Parathyroid adenoma (tissue), 2 donors: Measurements from ENCODE around the gene RBM11.

Experiments used
- H2AFZ ChIP-seq: fragments of 300-600 bp; sonication (generic); one replicate; pipeline ENCODE4 v1.7.0; 2017; ENCODE audit warnings: antibody characterized with exemption, mild to moderate bottlenecking
- H3K27ac ChIP-seq: fragments of 300-600 bp; sonication (generic); one replicate; pipeline ENCODE4 v1.7.0; 2017
- H3K27me3 ChIP-seq: fragments of 300-600 bp; sonication (generic); one replicate; pipeline ENCODE4 v1.7.0; 2017; ENCODE audit warnings: low read length; ENCODE audit not compliant: control insufficient read depth, insufficient read depth
- H3K36me3 ChIP-seq: fragments of 300-600 bp; sonication (generic); one replicate; pipeline ENCODE4 v1.7.0; 2017; ENCODE audit warnings: low read length; ENCODE audit not compliant: control insufficient read depth, insufficient read depth
- H3K4me1 ChIP-seq: fragments of 300-600 bp; sonication (generic); one replicate; pipeline ENCODE4 v1.7.0; 2017; ENCODE audit warnings: control low read depth
- H3K4me2 ChIP-seq: fragments of 300-600 bp; sonication (generic); one replicate; pipeline ENCODE4 v1.7.0; 2017; ENCODE audit warnings: low read length
- H3K4me3 ChIP-seq: fragments of 300-600 bp; sonication (generic); one replicate; pipeline ENCODE4 v1.7.0; 2017; ENCODE audit warnings: low read depth, low read length
- H3K79me2 ChIP-seq: fragments of 300-600 bp; sonication (generic); one replicate; pipeline ENCODE4 v1.7.0; 2017; ENCODE audit warnings: control low read depth
- H3K9ac ChIP-seq: fragments of 300-600 bp; sonication (generic); one replicate; pipeline ENCODE4 v1.7.0; 2017; ENCODE audit warnings: mild to moderate bottlenecking
- H3K9me3 ChIP-seq: fragments of 300-600 bp; sonication (generic); one replicate; pipeline ENCODE4 v1.7.0; 2017; ENCODE audit warnings: low read length; ENCODE audit not compliant: control insufficient read depth
- CTCF ChIP-seq: fragments of 300-600 bp; sonication (generic); IDR thresholded peaks from one replicate; pipeline ENCODE4 v1.7.0; 2017; ENCODE audit warnings: antibody characterized with exemption, mild to moderate bottlenecking
- donor health status: primary hyperparathyroidism.

Gene RBM11

GRCh38 chr21:14223365-14223764 lies 7.4 kb downstream of the RBM11 start:
- no peak overlapping the region for H2AFZ ChIP-seq
- no peaks in the 10 kb centered on the region for H3K9me3 ChIP-seq
- no peak overlapping the region for H3K27ac ChIP-seq
- no peak overlapping the region for H3K9ac ChIP-seq
- H3K4me1 ChIP-seq, result no peaks in the 10 kb centered on the region
- no peak overlapping the region for H3K4me2 ChIP-seq
- no peaks in the 10 kb centered on the region for H3K27me3 ChIP-seq
- H3K36me3 ChIP-seq, result no peaks in the 10 kb centered on the region
- no peak for TF ChIP-seq CTCF
- no peak overlapping the region for H3K4me3 ChIP-seq
- no peaks in the 10 kb centered on the region for H3K79me2 ChIP-seq

- Histone ChIP-seq H3K79me2 (no peaks in the 10 kb centered on the region), H3K4me1 (no peaks in the 10 kb centered on the region), H3K27ac (no peak overlapping the region), H3K4me3 (no peak overlapping the region), H2AFZ (no peak overlapping the region), H3K27me3 (no peaks in the 10 kb centered on the region), H3K9me3 (no peaks in the 10 kb centered on the region), H3K36me3 (no peaks in the 10 kb centered on the region), H3K4me2 (no peak overlapping the region), H3K9ac (no peak overlapping the region)
- TF ChIP-seq CTCF, result no peak
Measured at GRCh38 chr21:14229399-14229798, 13.4 kb downstream of the RBM11 start.

GRCh38 chr21:14235101-14235500 lies 19.1 kb downstream of the RBM11 start:
- Histone ChIP-seq H3K4me3 (no peak overlapping the region), H3K36me3 (no peaks in the 10 kb centered on the region), H3K27ac (no peak overlapping the region), H3K9ac (no peak overlapping the region), H3K27me3 (no peaks in the 10 kb centered on the region), H2AFZ (no peak overlapping the region), H3K4me1 (no peaks in the 10 kb centered on the region), H3K4me2 (no peak overlapping the region), H3K9me3 (no peaks in the 10 kb centered on the region), H3K79me2 (no peaks in the 10 kb centered on the region)
- TF ChIP-seq CTCF, result no peak

GRCh38 chr21:14236180-14236579 lies 20.2 kb downstream of the RBM11 start:
- Histone ChIP-seq H3K4me2 (no peak overlapping the region), H3K9me3 (no peaks in the 10 kb centered on the region), H3K27me3 (no peaks in the 10 kb centered on the region), H3K79me2 (no peaks in the 10 kb centered on the region), H3K27ac (no peak overlapping the region), H2AFZ (no peak overlapping the region), H3K4me1 (no peaks in the 10 kb centered on the region), H3K9ac (no peak overlapping the region), H3K36me3 (no peaks in the 10 kb centered on the region), H3K4me3 (no peak overlapping the region)
- no peak for TF ChIP-seq CTCF

- H3K36me3 ChIP-seq, result no peaks in the 10 kb centered on the region
- no peak overlapping the region for H2AFZ ChIP-seq
- no peak overlapping the region for H3K4me3 ChIP-seq
- no peaks in the 10 kb centered on the region for H3K79me2 ChIP-seq
- no peak overlapping the region for H3K27ac ChIP-seq
- H3K4me2 ChIP-seq, result no peak overlapping the region
- H3K9me3 ChIP-seq, result no peaks in the 10 kb centered on the region
- H3K9ac ChIP-seq, result no peak overlapping the region
- no peak for TF ChIP-seq CTCF
- H3K27me3 ChIP-seq, result no peaks in the 10 kb centered on the region
- no peaks in the 10 kb centered on the region for H3K4me1 ChIP-seq
Measured at GRCh38 chr21:14239281-14239680, 23.3 kb downstream of the RBM11 start.
